ENCODE measurements around the gene PACSIN1.

Gene PACSIN1

GRCh38 chr6:34457382-34457741 is 8.5 kb upstream of the PACSIN1 start:
- Histone ChIP-seq H3K4me1 (ENCODE audit: insufficient read depth, poor library complexity, severe bottlenecking) (no peaks in the 10 kb centered on the region), H3K27ac (ENCODE audit: poor library complexity, severe bottlenecking) (no peak overlapping the region), H3K4me3 (ENCODE audit: severe bottlenecking) (no peak overlapping the region), H3K27me3 (ENCODE audit: insufficient read depth, poor library complexity, severe bottlenecking) (no peaks in the 10 kb centered on the region), H3K9me3 (ENCODE audit: severe bottlenecking) (no peaks in the 10 kb centered on the region), H3K36me3 (ENCODE audit: low read depth) (no peaks in the 10 kb centered on the region)
- ATAC-seq (ENCODE audit: low read depth), result no peak
- no peak for TF ChIP-seq CTCF (IDR thresholded peaks at IDR 0.05; ENCODE audit: poor library complexity, severe bottlenecking)
- no peak for DNase-seq (ENCODE audit: low spot score)

- no peaks in the 10 kb centered on the region for H3K27me3 ChIP-seq (ENCODE audit: insufficient read depth, poor library complexity, severe bottlenecking)
- no peaks in the 10 kb centered on the region for H3K4me1 ChIP-seq (ENCODE audit: insufficient read depth, poor library complexity, severe bottlenecking)
- ATAC-seq (ENCODE audit: low read depth), result no peak
- no peak overlapping the region for H3K27ac ChIP-seq (ENCODE audit: poor library complexity, severe bottlenecking)
- TF ChIP-seq CTCF (IDR thresholded peaks at IDR 0.05; ENCODE audit: poor library complexity, severe bottlenecking), result no peak
- H3K9me3 ChIP-seq (ENCODE audit: severe bottlenecking), result no peaks in the 10 kb centered on the region
- H3K36me3 ChIP-seq (ENCODE audit: low read depth), result no peaks in the 10 kb centered on the region
- no peak for DNase-seq (ENCODE audit: low spot score)
- no peak overlapping the region for H3K4me3 ChIP-seq (ENCODE audit: severe bottlenecking)
These were observed 7.8 kb upstream of the PACSIN1 start for GRCh38 chr6:34457742-34458735.

GRCh38 chr6:34459899-34460593 is 5.8 kb upstream of the PACSIN1 start:
- peak; percentile 50 for TF ChIP-seq CTCF (IDR thresholded peaks at IDR 0.05; ENCODE audit: poor library complexity, severe bottlenecking)
- no peak for ATAC-seq (ENCODE audit: low read depth)
- DNase-seq (ENCODE audit: low spot score), result no peak
- H3K9me3 ChIP-seq (ENCODE audit: severe bottlenecking), result no peaks in the 10 kb centered on the region
- H3K4me3 ChIP-seq (ENCODE audit: severe bottlenecking), result no peak overlapping the region
- H3K4me1 ChIP-seq (ENCODE audit: insufficient read depth, poor library complexity, severe bottlenecking), result no peaks in the 10 kb centered on the region
- H3K27me3 ChIP-seq (ENCODE audit: insufficient read depth, poor library complexity, severe bottlenecking), result no peaks in the 10 kb centered on the region
- H3K36me3 ChIP-seq (ENCODE audit: low read depth), result no peaks in the 10 kb centered on the region
- no peak overlapping the region for H3K27ac ChIP-seq (ENCODE audit: poor library complexity, severe bottlenecking)

GRCh38 chr6:34460796-34461507 is 4.9 kb upstream of the PACSIN1 start:
- no peaks in the 10 kb centered on the region for H3K36me3 ChIP-seq (ENCODE audit: low read depth)
- ATAC-seq (ENCODE audit: low read depth), result peak; percentile 57; the same call in 2 of the 3 replicates
- no peaks in the 10 kb centered on the region for H3K27me3 ChIP-seq (ENCODE audit: insufficient read depth, poor library complexity, severe bottlenecking)
- TF ChIP-seq CTCF (IDR thresholded peaks at IDR 0.05; ENCODE audit: poor library complexity, severe bottlenecking), result no peak
- H3K27ac ChIP-seq (ENCODE audit: poor library complexity, severe bottlenecking), result no peak overlapping the region
- H3K4me1 ChIP-seq (ENCODE audit: insufficient read depth, poor library complexity, severe bottlenecking), result no peaks in the 10 kb centered on the region
- no peak for DNase-seq (ENCODE audit: low spot score)
- no peaks in the 10 kb centered on the region for H3K9me3 ChIP-seq (ENCODE audit: severe bottlenecking)
- H3K4me3 ChIP-seq (ENCODE audit: severe bottlenecking), result no peak overlapping the region

All from RWPE2 (cell line).